HG02981 (cell line): ENCODE results near the gene CREB3L2.
"Not testable (repeated sequence)": the region's sequence is repeated elsewhere in the genome, so short reads cannot be mapped to it uniquely, and the experiment has no call there.

Experiments
- ATAC-seq: cut with Tn5 transposase; IDR thresholded peaks from one replicate; pipeline ENCODE4 v1.9.1; 2021; ENCODE audit warnings: mild to moderate bottlenecking, moderate library complexity; ENCODE audit not compliant: unreplicated experiment

CREB3L2 gene

GRCh38 chr7:137908106-137908505 is 93.8 kb downstream of the CREB3L2 start:
- ATAC-seq, result no peak

- not testable (repeated sequence) for ATAC-seq
These were observed 95.2 kb downstream of the CREB3L2 start for GRCh38 chr7:137906636-137907035.

GRCh38 chr7:137904833-137905232 is 97.1 kb downstream of the CREB3L2 start:
- ATAC-seq, result no peak

GRCh38 chr7:137903382-137904169 is 98.3 kb downstream of the CREB3L2 start:
- ATAC-seq, result peak; percentile 67

GRCh38 chr7:137900137-137900536 is 101.7 kb downstream of the CREB3L2 start:
- no peak for ATAC-seq

GRCh38 chr7:137898839-137899721 is 102.8 kb downstream of the CREB3L2 start:
- peak; percentile 62 for ATAC-seq

- peak; percentile 77 for ATAC-seq
These were observed 106.3 kb downstream of the CREB3L2 start for GRCh38 chr7:137895301-137896221.

- ATAC-seq, result no peak
These were observed 108.6 kb downstream of the CREB3L2 start for GRCh38 chr7:137893143-137893742.

GRCh38 chr7:137891016-137891655 is 110.8 kb downstream of the CREB3L2 start:
- ATAC-seq, result no peak

- ATAC-seq, result no peak
These were observed 111.4 kb downstream of the CREB3L2 start for GRCh38 chr7:137890449-137890921.

GRCh38 chr7:137888241-137888640 is 113.6 kb downstream of the CREB3L2 start:
- no peak for ATAC-seq

GRCh38 chr7:137886746-137887145 is 115.1 kb downstream of the CREB3L2 start:
- ATAC-seq, result no peak

- ATAC-seq, result no peak
These were observed 115.6 kb downstream of the CREB3L2 start for GRCh38 chr7:137886281-137886680.

- no peak for ATAC-seq
These were observed 116.2 kb downstream of the CREB3L2 start for GRCh38 chr7:137885678-137886077.

- ATAC-seq, result no peak
These were observed 119.1 kb downstream of the CREB3L2 start for GRCh38 chr7:137882806-137883205.

- ATAC-seq, result peak; percentile 91
These were observed 119.6 kb downstream of the CREB3L2 start for GRCh38 chr7:137882261-137882668.

- ATAC-seq, result peak; percentile 21
These were observed 120.2 kb downstream of the CREB3L2 start for GRCh38 chr7:137881607-137882260.

- ATAC-seq, result no peak
These were observed 121.5 kb downstream of the CREB3L2 start for GRCh38 chr7:137880432-137880831.
